Activated T-helper 17 cell treated with anti-CD3 and anti-CD28 coated beads, Interleukin-2, amount 50 U/mL, for 72 hours (primary cell): Measurements from ENCODE around the gene UNC13D. TPM values are rescaled to one million over a fixed set of nuclear protein-coding genes. Genes with fewer than 3 reads are reported as not detected.
"Not testable (repeated sequence)": the region's sequence is repeated elsewhere in the genome, so short reads cannot be mapped to it uniquely, and the experiment has no call there.

ENCODE experiments used
- ATAC-seq: fragments of 150-1000 bp; cut with Tn5 transposase; replicated peaks from 2 replicates; pipeline ENCODE4 v1.10.0; 2021; ENCODE audit warnings: mild to moderate bottlenecking, moderate library complexity
- H3K27ac Mint-ChIP-seq: one replicate; pipeline ENCODE4 v1.8.0; 2022; ENCODE audit warnings: mixed read lengths
- H3K27me3 Mint-ChIP-seq: one replicate; pipeline ENCODE4 v1.8.0; 2022; ENCODE audit warnings: mixed read lengths
- H3K36me3 Mint-ChIP-seq: one replicate; pipeline ENCODE4 v1.8.0; 2022; ENCODE audit warnings: low read depth, mild to moderate bottlenecking, mixed read lengths
- H3K4me1 Mint-ChIP-seq: one replicate; pipeline ENCODE4 v1.8.0; 2022; ENCODE audit warnings: mixed read lengths
- H3K4me3 Mint-ChIP-seq: one replicate; pipeline ENCODE4 v1.8.0; 2022; ENCODE audit warnings: mild to moderate bottlenecking, mixed read lengths
- H3K9me3 Mint-ChIP-seq: one replicate; pipeline ENCODE4 v1.8.0; 2022; ENCODE audit warnings: mixed read lengths
- total RNA-seq, 2 donors: library from RNA; stranded (reverse); gene quantifications; one replicate each; pipeline ENCODE4 v1.2.3, GENCODE V29; 2022

The UNC13D gene
- total RNA-seq, 2 donors from 2014 or later = 153 to 160 TPM

GRCh38 chr17:75799402-75799801 lies 44.8 kb downstream of the UNC13D start:
- H3K9me3 Mint-ChIP-seq = no peaks in the 10 kb centered on the region
- peak overlapping the region; percentile 54 for H3K27ac Mint-ChIP-seq
- no peak overlapping the region for H3K4me3 Mint-ChIP-seq
- ATAC-seq = no peak
- H3K36me3 Mint-ChIP-seq = peaks cover 48% of the 10 kb centered on the region
- peaks cover 4% of the 10 kb centered on the region for H3K4me1 Mint-ChIP-seq
- no peaks in the 10 kb centered on the region for H3K27me3 Mint-ChIP-seq

DNA sequence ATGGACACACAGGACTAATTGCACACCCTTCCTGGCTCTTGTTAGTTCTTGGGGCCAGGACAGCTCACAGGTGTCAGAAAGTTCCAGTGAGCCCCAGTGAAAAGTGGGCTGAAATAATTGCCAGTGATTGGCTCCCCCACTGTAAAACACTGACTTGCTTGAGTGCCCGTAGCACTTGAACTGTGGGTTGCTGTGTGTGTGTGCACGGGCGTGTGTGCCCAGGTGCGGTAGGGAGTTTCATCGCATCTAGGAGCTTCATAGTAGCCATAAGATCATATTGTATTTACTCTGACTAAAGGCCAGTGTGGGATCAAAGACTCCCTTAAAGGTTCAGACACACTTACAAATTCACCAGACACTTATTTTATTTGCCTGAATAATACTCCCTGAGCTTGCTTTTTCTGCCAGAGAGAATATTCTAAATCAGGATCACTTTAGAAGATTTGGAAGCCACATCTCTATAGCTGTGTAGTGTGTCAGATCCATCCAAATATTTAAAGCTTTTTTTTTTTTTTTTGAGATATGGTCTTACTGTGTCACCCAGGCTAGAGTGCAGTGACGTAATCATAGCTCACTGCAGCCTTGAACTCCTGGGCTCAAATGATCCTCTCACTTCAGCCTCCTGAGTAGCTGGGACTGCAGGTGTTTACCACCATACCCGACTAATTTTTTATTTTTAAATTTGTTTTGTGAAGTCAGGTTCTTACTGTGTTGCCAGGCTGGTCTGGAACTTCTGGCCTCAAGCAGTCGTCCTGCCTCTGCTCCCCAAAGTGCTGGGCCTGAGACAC lies 48.2 kb downstream of the UNC13D start:
- Mint-ChIP-seq H3K36me3 (peaks cover 75% of the 10 kb centered on the region), H3K27ac (peak overlapping the region; percentile 32)
- no peak for ATAC-seq

DNA sequence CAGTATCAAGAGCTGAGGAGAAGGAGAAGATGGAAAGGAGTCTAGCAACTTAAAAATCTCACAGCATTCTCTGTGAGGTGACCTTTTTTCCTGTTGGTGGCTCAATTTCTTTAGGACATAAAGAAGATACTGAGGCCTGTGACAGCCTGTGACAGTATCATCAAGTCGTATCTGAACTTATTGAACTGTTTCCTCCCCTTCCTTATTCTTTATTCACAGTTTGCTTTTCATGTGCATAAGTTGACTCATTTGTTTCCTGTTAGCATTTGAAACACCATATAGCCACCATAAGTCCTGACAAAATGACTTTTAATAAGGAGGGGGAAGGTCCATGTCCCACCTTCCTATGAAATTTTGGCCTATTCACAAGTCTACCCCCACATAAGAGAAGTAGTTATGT lies 50.7 kb downstream of the UNC13D start:
- H3K4me3 Mint-ChIP-seq = peak overlapping the region; percentile 29
- no peaks in the 10 kb centered on the region for H3K9me3 Mint-ChIP-seq
- no peaks in the 10 kb centered on the region for H3K27me3 Mint-ChIP-seq
- ATAC-seq = peak; percentile 47
- H3K4me1 Mint-ChIP-seq = peaks cover 12% of the 10 kb centered on the region
- H3K36me3 Mint-ChIP-seq = peaks cover 62% of the 10 kb centered on the region
- H3K27ac Mint-ChIP-seq = peak overlapping the region; percentile 74

More for the DNA sequence above, 48.2 kb downstream of the UNC13D start:
- no peaks in the 10 kb centered on the region for H3K9me3 Mint-ChIP-seq
- H3K4me1 Mint-ChIP-seq = peaks cover 16% of the 10 kb centered on the region
- no peaks in the 10 kb centered on the region for H3K27me3 Mint-ChIP-seq
- no peak overlapping the region for H3K4me3 Mint-ChIP-seq

DNA sequence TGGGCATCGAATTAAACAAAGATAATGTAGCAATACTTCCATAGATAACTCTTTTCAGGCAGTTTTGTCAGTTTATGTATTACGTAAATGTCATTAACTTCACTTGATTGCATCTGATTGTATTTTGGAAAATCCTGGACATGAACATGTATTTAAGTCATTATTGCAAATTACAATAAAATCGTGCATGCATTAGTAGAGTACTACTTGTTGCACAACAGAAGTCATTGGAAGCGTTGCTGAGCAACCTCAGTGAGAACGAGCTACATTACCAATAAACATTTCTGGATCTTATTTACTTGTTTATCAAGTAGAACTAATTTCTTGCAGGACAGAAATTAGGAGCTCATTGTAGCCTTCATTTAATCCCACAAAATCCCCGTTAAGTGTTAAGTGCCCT lies 53.0 kb downstream of the UNC13D start:
- Mint-ChIP-seq H3K27me3 (no peaks in the 10 kb centered on the region), H3K27ac (no peak overlapping the region), H3K9me3 (no peaks in the 10 kb centered on the region), H3K36me3 (peaks cover 51% of the 10 kb centered on the region), H3K4me1 (peaks cover 16% of the 10 kb centered on the region), H3K4me3 (no peak overlapping the region)
- ATAC-seq = no peak

DNA sequence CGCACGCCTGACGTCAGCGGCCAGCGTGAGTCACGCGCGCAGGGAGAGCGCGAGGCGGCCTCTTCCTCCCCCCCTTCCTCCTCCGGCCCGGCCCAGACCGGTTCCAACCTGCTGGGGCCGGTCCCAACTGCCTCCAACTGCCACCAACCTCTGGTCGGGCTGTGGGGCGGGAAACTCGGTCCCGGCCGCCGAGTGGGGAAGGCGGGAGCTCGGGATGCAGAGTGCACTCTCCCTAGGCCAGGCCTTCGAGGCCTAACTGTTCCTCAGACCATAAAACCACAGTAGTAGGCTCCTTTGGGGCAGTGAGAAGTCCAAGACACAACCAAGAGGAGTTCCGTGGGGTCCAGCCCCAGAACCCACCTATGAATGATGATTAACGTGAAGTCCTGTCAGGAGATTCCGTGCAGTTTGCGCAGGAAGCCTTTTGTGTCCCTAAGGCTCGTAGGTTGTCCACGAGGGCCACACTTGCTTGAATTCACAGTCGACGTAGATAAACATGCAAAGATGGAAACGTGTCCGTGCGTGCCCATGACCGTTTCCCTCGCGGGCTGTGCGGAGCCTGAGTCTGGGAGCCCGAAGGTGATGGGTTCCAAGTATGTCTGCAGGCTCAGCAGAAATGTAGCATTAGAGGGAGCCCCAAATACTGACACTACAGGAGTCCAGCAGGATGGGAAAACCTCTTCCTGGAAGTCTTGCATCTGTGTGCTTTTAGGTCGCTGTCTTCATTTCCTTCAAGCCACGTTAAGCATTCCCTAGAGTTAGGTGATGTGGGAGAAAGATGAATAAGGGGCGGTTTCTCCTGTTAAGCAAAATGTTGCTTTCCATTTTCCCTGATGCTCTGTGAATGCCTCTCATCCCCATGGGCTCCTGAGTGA lies 59.0 kb downstream of the UNC13D start:
- Mint-ChIP-seq H3K27ac (peak overlapping the region; percentile 98), H3K27me3 (no peaks in the 10 kb centered on the region)
- ATAC-seq = peak; percentile 74

GRCh38 chr17:75784473-75785015 lies 59.7 kb downstream of the UNC13D start, which contains the start of gene UNK:
TSS of gene UNK (plus strand) at chr17:75784806. CDS start at chr17:75784881, 75 bp downstream.
- peaks cover 36% of the 10 kb centered on the region for H3K36me3 Mint-ChIP-seq
- H3K27me3 Mint-ChIP-seq = no peaks in the 10 kb centered on the region
- peak within 1 kb of the TSS; percentile 98 for H3K27ac Mint-ChIP-seq
- no peaks in the 10 kb centered on the region for H3K9me3 Mint-ChIP-seq
- peaks cover 22% of the 10 kb centered on the region for H3K4me1 Mint-ChIP-seq
- H3K4me3 Mint-ChIP-seq = peak within 1 kb of the TSS; percentile 88
- ATAC-seq = peak; percentile 67

More for the DNA sequence above, 59.0 kb downstream of the UNC13D start:
- Mint-ChIP-seq H3K9me3 (no peaks in the 10 kb centered on the region), H3K4me3 (peak overlapping the region; percentile 88), H3K36me3 (peaks cover 32% of the 10 kb centered on the region), H3K4me1 (peaks cover 17% of the 10 kb centered on the region)

- peaks cover 42% of the 10 kb centered on the region for H3K36me3 Mint-ChIP-seq
- peak overlapping the region; percentile 98 for H3K27ac Mint-ChIP-seq
- H3K4me1 Mint-ChIP-seq = peaks cover 24% of the 10 kb centered on the region
- H3K4me3 Mint-ChIP-seq = peak overlapping the region; percentile 88
- ATAC-seq = no peak
- no peaks in the 10 kb centered on the region for H3K9me3 Mint-ChIP-seq
- H3K27me3 Mint-ChIP-seq = no peaks in the 10 kb centered on the region
These were observed 60.3 kb downstream of the UNC13D start for GRCh38 chr17:75783803-75784472.

DNA sequence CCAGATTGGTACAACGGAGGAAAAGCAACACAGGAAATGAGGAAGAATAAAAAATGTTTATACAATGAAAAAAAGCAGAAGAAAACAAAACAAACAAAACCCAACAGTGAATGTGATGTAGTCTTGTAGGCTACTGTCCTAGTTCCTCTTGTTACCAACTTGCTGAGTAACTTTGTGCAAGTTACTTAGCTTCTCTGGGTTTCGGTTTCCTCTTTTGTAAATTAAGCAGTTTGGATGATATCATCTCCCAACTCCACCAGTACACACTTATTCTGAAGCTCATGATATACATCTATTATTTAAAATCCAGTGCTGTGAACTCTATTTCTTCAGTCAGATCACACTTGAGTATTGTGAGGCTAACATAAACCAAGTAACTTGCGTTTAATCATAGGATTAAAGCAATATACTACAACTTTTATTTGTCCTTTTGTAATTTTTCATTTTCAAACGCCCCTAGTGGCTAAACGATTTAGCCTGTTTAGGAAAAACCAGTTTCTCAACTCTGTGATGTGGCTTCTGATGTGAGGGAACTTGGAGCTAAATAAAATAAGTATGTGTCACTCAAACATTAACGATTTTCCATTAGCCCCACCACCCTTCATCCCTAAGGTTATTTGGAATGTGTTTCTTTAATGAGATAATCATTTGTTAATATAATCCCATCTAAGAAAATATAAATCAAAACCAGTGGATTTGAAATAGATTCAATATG lies 61.0 kb downstream of the UNC13D start:
- Mint-ChIP-seq H3K36me3 (peaks cover 49% of the 10 kb centered on the region), H3K27ac (peak overlapping the region; percentile 98), H3K4me3 (peak overlapping the region; percentile 88), H3K9me3 (no peaks in the 10 kb centered on the region), H3K4me1 (peaks cover 25% of the 10 kb centered on the region), H3K27me3 (no peaks in the 10 kb centered on the region)
- peak; percentile 19 for ATAC-seq

- Mint-ChIP-seq H3K27me3 (no peaks in the 10 kb centered on the region), H3K9me3 (no peaks in the 10 kb centered on the region), H3K27ac (peak overlapping the region; percentile 98), H3K4me1 (peaks cover 33% of the 10 kb centered on the region), H3K4me3 (peak overlapping the region; percentile 82), H3K36me3 (peaks cover 60% of the 10 kb centered on the region)
- ATAC-seq = no peak
These were observed 64.0 kb downstream of the UNC13D start for GRCh38 chr17:75779987-75780889.

- Mint-ChIP-seq H3K27ac (peak overlapping the region; percentile 98), H3K4me3 (peak overlapping the region; percentile 82), H3K36me3 (peaks cover 57% of the 10 kb centered on the region), H3K4me1 (peaks cover 33% of the 10 kb centered on the region), H3K27me3 (no peaks in the 10 kb centered on the region), H3K9me3 (no peaks in the 10 kb centered on the region)
- peak; percentile 75 for ATAC-seq
These were observed 64.8 kb downstream of the UNC13D start for GRCh38 chr17:75779250-75779986.

GRCh38 chr17:75778861-75779249 lies 65.3 kb downstream of the UNC13D start:
- Mint-ChIP-seq H3K4me1 (peaks cover 33% of the 10 kb centered on the region), H3K9me3 (no peaks in the 10 kb centered on the region), H3K27me3 (no peaks in the 10 kb centered on the region), H3K36me3 (peaks cover 59% of the 10 kb centered on the region), H3K27ac (peak overlapping the region; percentile 93), H3K4me3 (peak overlapping the region; percentile 82)
- peak; percentile 0 for ATAC-seq

DNA sequence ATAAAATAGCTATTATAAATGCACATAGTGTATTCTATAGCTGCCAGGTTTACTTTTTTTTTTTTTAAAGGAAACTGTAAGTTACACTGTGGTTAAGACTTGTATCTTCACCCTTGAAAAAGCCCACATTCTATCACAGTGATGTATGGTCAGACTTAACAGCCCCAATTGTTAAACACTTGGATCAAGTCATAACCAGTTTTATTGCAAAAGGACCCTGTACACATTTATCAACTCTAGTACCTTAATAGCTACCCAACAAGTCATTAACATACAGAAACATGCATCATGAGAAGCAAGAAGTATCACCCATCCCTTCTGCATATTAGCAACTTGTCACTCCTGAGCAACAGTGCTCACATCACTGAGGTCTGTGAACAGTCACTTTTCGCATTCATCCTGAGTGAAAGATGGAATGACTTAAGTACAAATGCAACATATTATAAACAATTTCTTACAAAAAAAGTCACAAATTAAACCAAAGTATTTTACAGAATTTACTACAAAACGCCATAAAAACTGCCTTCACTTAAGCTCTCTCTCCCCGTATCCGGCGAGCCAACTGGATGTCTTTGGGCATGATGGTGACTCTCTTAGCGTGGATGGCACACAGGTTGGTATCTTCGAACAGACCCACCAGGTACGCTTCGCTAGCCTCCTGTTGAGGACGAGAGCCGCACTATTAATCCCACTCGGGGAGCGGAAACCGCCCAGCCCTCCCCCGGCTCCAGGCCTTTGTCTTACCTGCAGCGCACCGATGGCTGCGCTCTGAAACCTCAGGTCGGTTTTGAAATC lies 65.9 kb downstream of the UNC13D start:
- peaks cover 32% of the 10 kb centered on the region for H3K4me1 Mint-ChIP-seq
- H3K9me3 Mint-ChIP-seq, H3K27me3 Mint-ChIP-seq, ATAC-seq: not testable (repeated sequence)
- peak overlapping the region; percentile 93 for H3K27ac Mint-ChIP-seq
- peak overlapping the region; percentile 82 for H3K4me3 Mint-ChIP-seq
- H3K36me3 Mint-ChIP-seq = peaks cover 59% of the 10 kb centered on the region
